BLaER1 treated with 17β-estradiol and CSF1 and Interleukin-3, amounts not matched to agents 10 nM and 100 nM (cell line): ENCODE data around the gene PGLYRP3.
A peak's percentile ranks its signal among the peaks of the same experiment; 100 is the strongest.

Source experiments
- H3K27ac ChIP-seq, 11 experiments: shearing (Covaris generic); formaldehyde crosslinking; 2 replicates each; pipeline ENCODE4 v1.8.1; 2022
- H3K27me3 ChIP-seq, 11 experiments: shearing (Covaris generic); formaldehyde crosslinking; 2 replicates each; pipeline ENCODE4 v1.8.1; 2022
- H3K36me3 ChIP-seq, 11 experiments: shearing (Covaris generic); formaldehyde crosslinking; 2 replicates each; pipeline ENCODE4 v1.8.1; 2022
- H3K4me1 ChIP-seq, 10 experiments: shearing (Covaris generic); formaldehyde crosslinking; 2 replicates each; pipeline ENCODE4 v1.8.1; 2022
- H3K4me2 ChIP-seq, 11 experiments: shearing (Covaris generic); formaldehyde crosslinking; 2 replicates each; pipeline ENCODE4 v1.8.1; 2022
- H3K4me3 ChIP-seq, 10 experiments: shearing (Covaris generic); formaldehyde crosslinking; 2 replicates each; pipeline ENCODE4 v1.8.1; 2022
- H3K9ac ChIP-seq, 11 experiments: shearing (Covaris generic); formaldehyde crosslinking; 2 replicates each; pipeline ENCODE4 v1.8.1; 2022
- H3K9me3 ChIP-seq, 11 experiments: shearing (Covaris generic); formaldehyde crosslinking; replicated peaks in 1 of 11; 2 replicates each; pipeline ENCODE4 v1.8.1; 2022
- H4K20me1 ChIP-seq, 11 experiments: shearing (Covaris generic); formaldehyde crosslinking; 2 replicates each; pipeline ENCODE4 v1.8.1; 2022
- Cebpa-rat ChIP-seq, 11 experiments: shearing (Covaris generic); IDR thresholded peaks; 2 replicates each; pipeline ENCODE4 v1.8.1; 2022

Gene PGLYRP3

GRCh38 chr1:153358691-153358975 is 45.9 kb upstream of the PGLYRP3 start:
- Histone ChIP-seq H3K4me2 (peak overlapping the region in 10 of 11 experiments; percentile 78 to 99 (median 90); a peak in 17 of 22 replicates), H3K36me3 (peaks cover 0 to 30% (median 10%) of the 10 kb centered on the region in 11 experiments; a peak in 12 of 22 replicates), H3K4me1 (peaks cover 13 to 100% (median 73%) of the 10 kb centered on the region in 10 experiments), H4K20me1 (peaks cover 0 to 7% (median 0%) of the 10 kb centered on the region in 11 experiments; a peak in 3 of 22 replicates), H3K9ac (peak overlapping the region in 9 of 11 experiments; percentile 2 to 94 (median 87); a peak in 16 of 22 replicates), H3K9me3 (peaks cover 0 to 18% (median 0%) of the 10 kb centered on the region in 11 experiments; a peak in 2 of 22 replicates), H3K4me3 (peak overlapping the region in 8 of 10 experiments; percentile 36 to 76 (median 63); a peak in 15 of 20 replicates), H3K27me3 (no peaks in the 10 kb centered on the region), H3K27ac (peak overlapping the region in 10 of 11 experiments; percentile 78 to 98 (median 92); a peak in 20 of 22 replicates)
- TF ChIP-seq Cebpa-rat (IDR thresholded peaks at IDR 0.05), result no peak

DNA sequence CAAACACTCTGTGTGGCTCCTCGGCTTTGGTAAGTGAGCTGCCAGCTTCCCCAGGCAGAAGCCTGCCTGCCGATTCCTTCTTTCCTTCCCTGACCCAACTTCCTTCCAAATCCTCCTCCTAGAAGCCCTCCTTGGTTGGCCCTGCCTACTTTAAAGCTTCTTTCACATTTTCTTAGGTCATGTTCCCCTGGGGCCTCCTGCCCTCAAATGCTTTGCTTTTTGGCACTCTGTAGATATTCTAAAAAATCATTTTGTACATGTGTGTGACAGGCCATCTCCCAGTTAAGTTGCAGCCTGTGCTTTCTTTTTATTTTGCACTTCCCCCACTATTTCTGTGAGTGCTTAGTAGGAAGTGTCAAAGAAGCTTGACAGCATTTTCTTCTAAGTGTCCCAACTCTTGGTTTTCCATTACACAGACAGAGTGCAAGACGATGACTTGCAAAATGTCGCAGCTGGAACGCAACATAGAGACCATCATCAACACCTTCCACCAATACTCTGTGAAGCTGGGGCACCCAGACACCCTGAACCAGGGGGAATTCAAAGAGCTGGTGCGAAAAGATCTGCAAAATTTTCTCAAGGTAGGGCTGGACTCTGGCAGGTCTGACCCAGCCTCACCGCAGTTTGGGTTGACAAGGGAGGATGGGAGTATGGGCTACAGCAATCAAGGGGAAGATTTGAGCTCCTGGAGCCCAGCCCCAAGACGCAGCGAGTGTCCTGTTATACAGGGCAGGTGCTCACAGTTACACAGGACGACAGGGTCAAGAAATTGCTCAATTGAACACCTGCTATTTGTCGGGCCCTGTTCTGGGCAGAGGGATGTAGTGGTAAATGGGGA is 45.3 kb upstream of the PGLYRP3 start, which contains the start of gene S100A9:
S100A9 (plus strand) TSS at position 2 of the 838 bp plus-strand sequence; CDS start at position 432, 430 bp downstream.
- TF ChIP-seq Cebpa-rat (IDR thresholded peaks at IDR 0.05), result no peak; a peak in 2 of 22 replicates
- Histone ChIP-seq H3K4me1 (peaks cover 13 to 100% (median 70%) of the 10 kb centered on the region in 10 experiments), H3K4me2 (peak within 1 kb of the TSS; percentile 61 to 99 (median 86)), H3K4me3 (peak within 1 kb of the TSS in 9 of 10 experiments; percentile 15 to 76 (median 62); a peak in 15 of 20 replicates), H4K20me1 (peaks cover 0 to 7% (median 0%) of the 10 kb centered on the region in 11 experiments; a peak in 3 of 22 replicates), H3K27ac (peak within 1 kb of the TSS; percentile 53 to 98 (median 91)), H3K9ac (peak within 1 kb of the TSS; percentile 33 to 94 (median 85); a peak in 21 of 22 replicates), H3K36me3 (peaks cover 0 to 30% (median 10%) of the 10 kb centered on the region in 11 experiments; a peak in 12 of 22 replicates), H3K9me3 (peaks cover 0 to 18% (median 0%) of the 10 kb centered on the region in 11 experiments; a peak in 2 of 22 replicates), H3K27me3 (no peaks in the 10 kb centered on the region)

DNA sequence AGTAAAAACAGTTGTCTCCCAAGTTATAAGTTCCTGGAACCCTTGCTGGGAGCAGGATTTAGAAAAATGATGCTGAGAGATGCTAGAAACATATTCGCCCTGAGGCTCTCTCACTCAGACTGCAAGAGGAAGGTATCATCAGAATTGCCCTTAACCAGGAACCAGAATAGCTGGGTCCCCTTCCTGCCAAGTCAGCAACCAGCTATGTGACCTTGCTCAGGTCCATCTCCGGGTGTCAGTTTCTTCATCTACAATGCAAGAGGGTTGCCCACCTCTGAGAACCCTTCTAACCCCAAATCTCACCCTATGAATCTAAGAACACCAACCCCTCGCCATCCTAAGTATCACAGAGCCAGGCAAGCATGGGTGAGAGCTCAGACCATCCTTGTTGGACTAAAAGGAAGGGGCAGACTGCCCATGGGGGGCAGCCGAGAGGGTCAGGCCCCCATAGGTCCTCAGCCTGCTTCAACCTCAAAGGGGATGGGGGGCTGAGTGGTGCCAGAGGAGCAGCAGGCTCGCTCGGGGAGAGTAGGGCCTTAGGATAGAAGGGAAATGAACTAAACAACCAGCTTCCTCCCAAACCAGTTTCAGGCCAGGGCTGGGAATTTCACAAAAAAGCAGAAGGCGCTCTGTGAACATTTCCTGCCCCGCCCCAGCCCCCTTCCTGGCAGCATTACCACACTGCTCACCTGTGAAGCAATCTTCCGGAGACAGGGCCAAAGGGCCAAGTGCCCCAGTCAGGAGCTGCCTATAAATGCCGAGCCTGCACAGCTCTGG is 44.5 kb upstream of the PGLYRP3 start:
- H3K27ac ChIP-seq, result peak overlapping the region; percentile 53 to 98 (median 91)
- H4K20me1 ChIP-seq, result peaks cover 0 to 7% (median 0%) of the 10 kb centered on the region in 11 experiments; a peak in 3 of 22 replicates
- TF ChIP-seq Cebpa-rat (IDR thresholded peaks at IDR 0.05), result peak in 10 of 11 experiments; percentile 57 to 99 (median 95); a peak in 20 of 22 replicates
- H3K36me3 ChIP-seq, result peaks cover 0 to 30% (median 10%) of the 10 kb centered on the region in 11 experiments; a peak in 12 of 22 replicates
- peaks cover 0 to 18% (median 0%) of the 10 kb centered on the region in 11 experiments; a peak in 2 of 22 replicates for H3K9me3 ChIP-seq
- H3K4me2 ChIP-seq, result peak overlapping the region; percentile 61 to 99 (median 86)
- H3K4me1 ChIP-seq, result peaks cover 13 to 98% (median 66%) of the 10 kb centered on the region in 10 experiments
- no peaks in the 10 kb centered on the region for H3K27me3 ChIP-seq
- peak overlapping the region in 9 of 10 experiments; percentile 15 to 76 (median 62); a peak in 15 of 20 replicates for H3K4me3 ChIP-seq
- H3K9ac ChIP-seq, result peak overlapping the region; percentile 33 to 94 (median 85); a peak in 21 of 22 replicates

GRCh38 chr1:153356392-153357075 is 43.8 kb upstream of the PGLYRP3 start:
- peak overlapping the region in 3 of 10 experiments; percentile 67 to 76 (median 74); a peak in 5 of 20 replicates for H3K4me3 ChIP-seq
- no peaks in the 10 kb centered on the region for H3K27me3 ChIP-seq
- peak overlapping the region; percentile 53 to 98 (median 91) for H3K27ac ChIP-seq
- peaks cover 0 to 7% (median 0%) of the 10 kb centered on the region in 11 experiments; a peak in 3 of 22 replicates for H4K20me1 ChIP-seq
- peaks cover 0 to 18% (median 0%) of the 10 kb centered on the region in 11 experiments; a peak in 2 of 22 replicates for H3K9me3 ChIP-seq
- H3K4me2 ChIP-seq, result peak overlapping the region in 10 of 11 experiments; percentile 78 to 99 (median 90); a peak in 19 of 22 replicates
- H3K9ac ChIP-seq, result peak overlapping the region; percentile 33 to 94 (median 85); a peak in 18 of 22 replicates
- TF ChIP-seq Cebpa-rat (IDR thresholded peaks at IDR 0.05), result no peak
- H3K36me3 ChIP-seq, result peaks cover 0 to 30% (median 10%) of the 10 kb centered on the region in 11 experiments; a peak in 12 of 22 replicates
- H3K4me1 ChIP-seq, result peaks cover 13 to 90% (median 62%) of the 10 kb centered on the region in 10 experiments

GRCh38 chr1:153355445-153356071 is 42.8 kb upstream of the PGLYRP3 start:
- H3K9ac ChIP-seq, result peak overlapping the region in 4 of 11 experiments; percentile 16 to 87 (median 24); a peak in 2 of 22 replicates
- no peaks in the 10 kb centered on the region for H3K27me3 ChIP-seq
- H3K9me3 ChIP-seq, result peaks cover 0 to 18% (median 0%) of the 10 kb centered on the region in 11 experiments; a peak in 2 of 22 replicates
- H4K20me1 ChIP-seq, result peaks cover 0 to 7% (median 0%) of the 10 kb centered on the region in 11 experiments; a peak in 2 of 22 replicates
- no peak overlapping the region for H3K4me3 ChIP-seq
- peaks cover 0 to 28% (median 8%) of the 10 kb centered on the region in 11 experiments; a peak in 12 of 22 replicates for H3K36me3 ChIP-seq
- TF ChIP-seq Cebpa-rat (IDR thresholded peaks at IDR 0.05), result no peak
- H3K4me2 ChIP-seq, result peak overlapping the region in 7 of 11 experiments; percentile 83 to 99 (median 96); a peak in 13 of 22 replicates
- peak overlapping the region in 7 of 11 experiments; percentile 83 to 98 (median 94); a peak in 14 of 22 replicates for H3K27ac ChIP-seq
- H3K4me1 ChIP-seq, result peaks cover 18 to 87% (median 60%) of the 10 kb centered on the region in 10 experiments

GRCh38 chr1:153354515-153355193 is 41.9 kb upstream of the PGLYRP3 start:
- H4K20me1 ChIP-seq, result peaks cover 0 to 5% (median 0%) of the 10 kb centered on the region in 11 experiments; a peak in 1 of 22 replicates
- no peaks in the 10 kb centered on the region for H3K27me3 ChIP-seq
- H3K9ac ChIP-seq, result peak overlapping the region in 6 of 11 experiments; percentile 4 to 36 (median 18); a peak in 5 of 22 replicates
- peak overlapping the region in 6 of 11 experiments; percentile 12 to 98 (median 36); a peak in 8 of 22 replicates for H3K27ac ChIP-seq
- H3K9me3 ChIP-seq, result peaks cover 0 to 18% (median 0%) of the 10 kb centered on the region in 11 experiments; a peak in 2 of 22 replicates
- H3K4me2 ChIP-seq, result peak overlapping the region in 5 of 11 experiments; percentile 42 to 98 (median 86); a peak in 10 of 22 replicates
- H3K4me1 ChIP-seq, result peaks cover 24 to 86% (median 57%) of the 10 kb centered on the region in 10 experiments
- TF ChIP-seq Cebpa-rat (IDR thresholded peaks at IDR 0.05), result no peak
- peaks cover 0 to 20% (median 7%) of the 10 kb centered on the region in 11 experiments; a peak in 11 of 22 replicates for H3K36me3 ChIP-seq
- H3K4me3 ChIP-seq, result no peak overlapping the region
